Measurements from ENCODE around the gene NAA15. TPM values are rescaled to one million over a fixed set of nuclear protein-coding genes. Genes with fewer than 3 reads are reported as not detected.
"Not testable (repeated sequence)": the region's sequence is repeated elsewhere in the genome, so short reads cannot be mapped to it uniquely, and the experiment has no call there.

The NAA15 gene
- total RNA-seq, 1 donor from 2014 or later, result 6.4 TPM

- Histone ChIP-seq H3K9me3 (no peaks in the 10 kb centered on the region), H3K27ac (no peak overlapping the region), H3K4me3 (no peak overlapping the region), H3K27me3 (no peaks in the 10 kb centered on the region), H3K36me3 (no peaks in the 10 kb centered on the region), H3K4me1 (peaks cover 0 to 4% of the 10 kb centered on the region in 2 donors)
- no peak for DNase-seq (ENCODE audit: low spot score in 2 of 2)
- intact Hi-C loops (cut with DNase I), result no loop called here
- no peak for TF ChIP-seq CTCF (IDR thresholded peaks at IDR 0.05)
These were observed 18.3 kb downstream of the NAA15 start for GRCh38 chr4:139319571-139319970.

- H3K9me3 ChIP-seq; DNase-seq (ENCODE audit: low spot score in 2 of 2); H3K36me3 ChIP-seq; H3K4me3 ChIP-seq; intact Hi-C loops (cut with DNase I); H3K27ac ChIP-seq; H3K27me3 ChIP-seq; H3K4me1 ChIP-seq: not testable (repeated sequence)
These were observed 20.8 kb downstream of the NAA15 start for GRCh38 chr4:139322070-139322469.

- H3K36me3 ChIP-seq; H3K27ac ChIP-seq; H3K27me3 ChIP-seq; H3K4me1 ChIP-seq; H3K4me3 ChIP-seq; DNase-seq (ENCODE audit: low spot score in 2 of 2); intact Hi-C loops (cut with DNase I); H3K9me3 ChIP-seq: not testable (repeated sequence)
These were observed 21.2 kb downstream of the NAA15 start for GRCh38 chr4:139322541-139322940.

- Histone ChIP-seq H3K36me3 (peaks cover 0 to 13% of the 10 kb centered on the region in 2 donors), H3K4me1 (peaks cover 0 to 4% of the 10 kb centered on the region in 2 donors), H3K27ac (no peak overlapping the region), H3K9me3 (no peaks in the 10 kb centered on the region), H3K27me3 (no peaks in the 10 kb centered on the region), H3K4me3 (no peak overlapping the region)
- intact Hi-C loops (cut with DNase I), result no loop called here
- TF ChIP-seq CTCF (IDR thresholded peaks at IDR 0.05), result no peak
- no peak for DNase-seq (ENCODE audit: low spot score in 2 of 2)
These were observed 23.3 kb downstream of the NAA15 start for GRCh38 chr4:139324620-139325019.

- Histone ChIP-seq H3K36me3 (peaks cover 0 to 16% of the 10 kb centered on the region in 2 donors), H3K9me3 (no peaks in the 10 kb centered on the region), H3K4me3 (no peak overlapping the region), H3K27me3 (no peaks in the 10 kb centered on the region), H3K27ac (no peak overlapping the region), H3K4me1 (peaks cover 0 to 6% of the 10 kb centered on the region in 2 donors)
- TF ChIP-seq CTCF (IDR thresholded peaks at IDR 0.05), result no peak
- no peak for DNase-seq (ENCODE audit: low spot score in 2 of 2)
- intact Hi-C loops (cut with DNase I), result no loop called here
These were observed 28.4 kb downstream of the NAA15 start for GRCh38 chr4:139329665-139330200.

GRCh38 chr4:139330283-139330682 is 29.0 kb downstream of the NAA15 start:
- no peak overlapping the region for H3K4me3 ChIP-seq
- intact Hi-C loops (cut with DNase I), result no loop called here
- no peaks in the 10 kb centered on the region for H3K27me3 ChIP-seq
- peaks cover under 1 to 16% of the 10 kb centered on the region in 2 donors for H3K36me3 ChIP-seq
- no peak for TF ChIP-seq CTCF (IDR thresholded peaks at IDR 0.05)
- peaks cover 0 to 6% of the 10 kb centered on the region in 2 donors for H3K4me1 ChIP-seq
- DNase-seq (ENCODE audit: low spot score in 2 of 2), result no peak
- no peaks in the 10 kb centered on the region for H3K9me3 ChIP-seq
- no peak overlapping the region for H3K27ac ChIP-seq

GRCh38 chr4:139331185-139331584 is 29.9 kb downstream of the NAA15 start:
- intact Hi-C loops (cut with DNase I), result no loop called here
- DNase-seq (ENCODE audit: low spot score in 2 of 2), result no peak
- H3K27me3 ChIP-seq, result no peaks in the 10 kb centered on the region
- H3K4me1 ChIP-seq, result peaks cover 0 to 6% of the 10 kb centered on the region in 2 donors
- H3K27ac ChIP-seq, result no peak overlapping the region
- no peak overlapping the region for H3K4me3 ChIP-seq
- no peak for TF ChIP-seq CTCF (IDR thresholded peaks at IDR 0.05)
- no peaks in the 10 kb centered on the region for H3K9me3 ChIP-seq
- H3K36me3 ChIP-seq, result peaks cover 4 to 16% of the 10 kb centered on the region in 2 donors

Measured in ascending aorta (tissue), 2 donors.